HG02981 (cell line): ENCODE data around the gene CFDP1.
A peak's percentile ranks its signal among the peaks of the same experiment; 100 is the strongest.

ENCODE experiments used
- ATAC-seq: cut with Tn5 transposase; IDR thresholded peaks from one replicate; pipeline ENCODE4 v1.9.1; 2021; ENCODE audit warnings: mild to moderate bottlenecking, moderate library complexity; ENCODE audit not compliant: unreplicated experiment

Gene CFDP1

GRCh38 chr16:75267631-75268264 is 165.6 kb downstream of the CFDP1 start:
- no peak for ATAC-seq

GRCh38 chr16:75266738-75267630 is 166.3 kb downstream of the CFDP1 start:
- ATAC-seq: no peak

- ATAC-seq: peak; percentile 57
These were observed 167.2 kb downstream of the CFDP1 start for GRCh38 chr16:75265911-75266701.

- ATAC-seq: no peak
These were observed 168.0 kb downstream of the CFDP1 start for GRCh38 chr16:75264999-75265910.

GRCh38 chr16:75264457-75264998 is 168.8 kb downstream of the CFDP1 start:
- no peak for ATAC-seq

GRCh38 chr16:75263963-75264445 is 169.3 kb downstream of the CFDP1 start:
- ATAC-seq: no peak

- ATAC-seq: no peak
These were observed 169.9 kb downstream of the CFDP1 start for GRCh38 chr16:75263291-75263962.

- ATAC-seq: no peak
These were observed 170.5 kb downstream of the CFDP1 start for GRCh38 chr16:75262800-75263127.

- no peak for ATAC-seq
These were observed 171.1 kb downstream of the CFDP1 start for GRCh38 chr16:75262104-75262799.

- no peak for ATAC-seq
These were observed 171.7 kb downstream of the CFDP1 start for GRCh38 chr16:75261590-75262078.

GRCh38 chr16:75260851-75261589 is 172.3 kb downstream of the CFDP1 start:
- no peak for ATAC-seq

- no peak for ATAC-seq
These were observed 174.5 kb downstream of the CFDP1 start for GRCh38 chr16:75258807-75259141.

- no peak for ATAC-seq
These were observed 175.2 kb downstream of the CFDP1 start for GRCh38 chr16:75257886-75258806.

GRCh38 chr16:75256696-75257343 is 176.5 kb downstream of the CFDP1 start:
- ATAC-seq: no peak

- no peak for ATAC-seq
These were observed 177.2 kb downstream of the CFDP1 start for GRCh38 chr16:75256059-75256571.

GRCh38 chr16:75254359-75254837 is 178.9 kb downstream of the CFDP1 start:
- no peak for ATAC-seq
